OCI-LY7 (cell line): ENCODE data around the gene FRRS1. TPM values are rescaled to one million over a fixed set of nuclear protein-coding genes. Genes with fewer than 3 reads are reported as not detected.

Source experiments
- BruUV-seq: library from RNA; stranded (reverse); fragments of 400-500 nt; replicated peaks from 2 replicates; lab custom pipeline; 2021; lab: Mats Ljungman, UMichigan
- CTCF ChIA-PET: fragments of 300-600 bp; sonication (Branson Sonifier 250); formaldehyde crosslinking; loops from one replicate; lab custom pipeline; 2022; ENCODE audit warnings: antibody characterized with exemption; ENCODE audit not compliant: unreplicated experiment; lab: Charles Lee
- POLR2A ChIA-PET: fragments of 300-600 bp; sonication (Branson Sonifier 250); formaldehyde crosslinking; loops from one replicate; lab custom pipeline; 2022; ENCODE audit warnings: antibody characterized with exemption; lab: Charles Lee
- DNase-seq: peaks from one replicate; pipeline ENCODE4 v3.0.0-alpha.2; 2015; ENCODE audit warnings: low spot score
- H2AFZ ChIP-seq: fragments of 200-600 bp; sonication (generic), shearing (Covaris generic); 2 replicates; pipeline ENCODE4 v1.6.1; 2014; ENCODE audit warnings: mild to moderate bottlenecking, antibody characterized with exemption, low read length, moderate library complexity
- H3K27ac ChIP-seq: fragments of 200-600 bp; sonication (generic); 2 replicates; pipeline ENCODE4 v1.5.1; 2014; ENCODE audit warnings: mixed run types, low read depth, mild to moderate bottlenecking, moderate library complexity, low read length, inconsistent platforms; ENCODE audit not compliant: poor library complexity, severe bottlenecking
- H3K36me3 ChIP-seq: fragments of 200-600 bp; sonication (generic); 2 replicates; pipeline ENCODE4 v1.6.1; 2014; ENCODE audit warnings: mild to moderate bottlenecking, antibody characterized with exemption, low read length, moderate library complexity, mixed read lengths; ENCODE audit not compliant: insufficient read depth
- H3K4me1 ChIP-seq: fragments of 200-600 bp; sonication (generic); 2 replicates; pipeline ENCODE4 v1.5.1; 2014; ENCODE audit warnings: mild to moderate bottlenecking, low read length; ENCODE audit not compliant: insufficient read depth, poor library complexity, severe bottlenecking
- H3K4me2 ChIP-seq: fragments of 200-600 bp; sonication (generic); 2 replicates; pipeline ENCODE4 v1.6.1; 2014; ENCODE audit warnings: mild to moderate bottlenecking, low read length
- H3K4me3 ChIP-seq: fragments of 200-600 bp; sonication (generic); 2 replicates; pipeline ENCODE4 v1.5.1; 2014; ENCODE audit warnings: mild to moderate bottlenecking, low read depth, low read length; ENCODE audit not compliant: poor library complexity, severe bottlenecking
- H3K79me2 ChIP-seq: fragments of 200-600 bp; sonication (generic); 2 replicates; pipeline ENCODE4 v1.6.1; 2016; ENCODE audit warnings: low read depth, mild to moderate bottlenecking, low read length, moderate library complexity, mixed read lengths; ENCODE audit not compliant: insufficient read depth
- H3K9me2 ChIP-seq: fragments of 200-600 bp; sonication (generic); 2 replicates; pipeline ENCODE4 v1.6.1; 2016; ENCODE audit warnings: mild to moderate bottlenecking, low read length, mixed read lengths; ENCODE audit not compliant: insufficient read depth
- H3K9me3 ChIP-seq: fragments of 200-600 bp; sonication (generic); 2 replicates; pipeline ENCODE4 v1.6.1; 2014; ENCODE audit warnings: mild to moderate bottlenecking, mixed run types, low read length, mixed read lengths
- H4K20me1 ChIP-seq: fragments of 200-600 bp; sonication (generic); 2 replicates; pipeline ENCODE4 v1.6.1; 2014; ENCODE audit warnings: mild to moderate bottlenecking, antibody characterized with exemption, low read length, moderate library complexity, mixed read lengths; ENCODE audit not compliant: insufficient read depth
- EZH2phosphoT487 ChIP-seq: fragments of 200-600 bp; sonication (generic); IDR thresholded peaks from 2 replicates; pipeline ENCODE4 v1.6.1; 2018; ENCODE audit warnings: low read depth, borderline replicate concordance, mild to moderate bottlenecking, mixed run types, antibody characterized with exemption, low read length, moderate library complexity, mixed read lengths
- intact Hi-C: fragments of 100-400 bp; cut with micrococcal nuclease; formaldehyde crosslinking; loops from one replicate; pipeline ENCODE4 v1.10.0; 2022; ENCODE audit not compliant: unreplicated experiment
- total RNA-seq, 2 experiments: library from RNA; depleted of rRNA in 1 of 2; stranded (reverse); fragments of >200 nt in 1 of 2; shearing (Covaris generic) in 1 of 2; gene quantifications; 2 replicates each; pipeline ENCODE4 v1.2.3, GENCODE V29; 2014 to 2022
- TF ChIP-seq, protein P1 (sequence below): fragments of 200-600 bp; sonication (generic); conservative IDR thresholded peaks from 2 replicates; pipeline ENCODE4 v1.5.1; 2014; ENCODE audit warnings: mild to moderate bottlenecking, antibody characterized with exemption, low read length, moderate library complexity, mixed read lengths

FRRS1 gene
- total RNA-seq, 2 experiments from 2014 or later: 4.5 to 6.5 TPM

DNA sequence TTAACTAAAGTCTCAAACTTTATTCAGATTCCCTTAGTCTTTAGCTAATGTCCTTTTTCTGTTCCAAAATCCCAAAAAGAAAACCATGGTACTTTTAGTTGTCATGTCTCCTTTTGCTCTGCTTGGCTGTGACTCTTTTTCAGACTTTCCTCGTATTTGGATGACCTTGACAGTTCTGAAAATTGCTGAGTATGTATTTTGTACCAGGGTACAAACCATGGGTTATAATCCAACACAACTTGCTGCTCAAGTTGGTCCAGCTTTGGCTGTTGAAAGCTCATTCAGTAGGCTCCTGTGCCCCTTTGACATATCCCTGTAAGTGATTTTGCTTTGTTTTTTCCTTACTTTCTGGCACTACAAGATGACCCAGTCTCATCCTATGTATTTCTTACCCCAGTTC is 68.9 kb downstream of the FRRS1 start:
- no peaks in the 10 kb centered on the region for H3K36me3 ChIP-seq
- H3K9me2 ChIP-seq: no peaks in the 10 kb centered on the region
- no peaks in the 10 kb centered on the region for H3K79me2 ChIP-seq
- TF ChIP-seq, protein P1, sequence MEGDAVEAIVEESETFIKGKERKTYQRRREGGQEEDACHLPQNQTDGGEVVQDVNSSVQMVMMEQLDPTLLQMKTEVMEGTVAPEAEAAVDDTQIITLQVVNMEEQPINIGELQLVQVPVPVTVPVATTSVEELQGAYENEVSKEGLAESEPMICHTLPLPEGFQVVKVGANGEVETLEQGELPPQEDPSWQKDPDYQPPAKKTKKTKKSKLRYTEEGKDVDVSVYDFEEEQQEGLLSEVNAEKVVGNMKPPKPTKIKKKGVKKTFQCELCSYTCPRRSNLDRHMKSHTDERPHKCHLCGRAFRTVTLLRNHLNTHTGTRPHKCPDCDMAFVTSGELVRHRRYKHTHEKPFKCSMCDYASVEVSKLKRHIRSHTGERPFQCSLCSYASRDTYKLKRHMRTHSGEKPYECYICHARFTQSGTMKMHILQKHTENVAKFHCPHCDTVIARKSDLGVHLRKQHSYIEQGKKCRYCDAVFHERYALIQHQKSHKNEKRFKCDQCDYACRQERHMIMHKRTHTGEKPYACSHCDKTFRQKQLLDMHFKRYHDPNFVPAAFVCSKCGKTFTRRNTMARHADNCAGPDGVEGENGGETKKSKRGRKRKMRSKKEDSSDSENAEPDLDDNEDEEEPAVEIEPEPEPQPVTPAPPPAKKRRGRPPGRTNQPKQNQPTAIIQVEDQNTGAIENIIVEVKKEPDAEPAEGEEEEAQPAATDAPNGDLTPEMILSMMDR: no peak
- no peak for TF ChIP-seq EZH2phosphoT487
- POLR2A ChIA-PET: interaction anchor here (1.9 kb wide), 1 partner anchor 31 kb away, joined by 4 read pairs; no protein-coding TSS in a partner anchor
- H3K4me3 ChIP-seq: no peak overlapping the region
- intact Hi-C loops: no loop called here
- no peak overlapping the region for H3K27ac ChIP-seq
- H4K20me1 ChIP-seq: no peaks in the 10 kb centered on the region
- BruUV-seq: no TSS peak
- no peak overlapping the region for H3K4me2 ChIP-seq
- no peaks in the 10 kb centered on the region for H3K9me3 ChIP-seq
- no peak for DNase-seq
- CTCF ChIA-PET: no interaction called here
- no peak overlapping the region for H2AFZ ChIP-seq
- H3K4me1 ChIP-seq: no peaks in the 10 kb centered on the region

DNA sequence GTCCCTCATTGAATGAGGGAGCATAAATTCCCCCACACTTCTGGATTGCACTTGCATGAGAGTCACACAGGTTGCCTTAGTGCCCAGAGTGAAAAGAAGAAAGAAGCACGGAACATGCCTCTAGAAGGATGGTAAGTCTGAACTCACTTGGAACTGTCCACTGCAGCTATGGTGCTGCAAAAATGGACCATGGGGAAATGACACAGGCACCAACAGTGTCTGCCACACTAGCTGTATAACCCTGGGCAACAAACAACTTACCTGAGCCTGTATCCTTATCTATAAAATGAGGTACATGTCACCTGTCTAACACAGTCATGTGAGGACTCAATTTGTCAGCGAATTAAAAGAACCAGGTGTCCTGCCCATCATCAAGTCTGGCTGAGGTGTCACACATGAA is 69.8 kb downstream of the FRRS1 start:
- ChIA-PET CTCF (no interaction called here), POLR2A (interaction anchor here (0.7 to 1.9 kb wide), 2 partner anchors 30 to 45 kb away, joined by 3 to 4 read pairs; no protein-coding TSS in a partner anchor)
- Histone ChIP-seq H3K9me2 (no peaks in the 10 kb centered on the region), H3K27ac (no peak overlapping the region), H4K20me1 (no peaks in the 10 kb centered on the region), H3K9me3 (no peaks in the 10 kb centered on the region), H3K4me1 (no peaks in the 10 kb centered on the region), H3K4me2 (no peak overlapping the region), H3K36me3 (no peaks in the 10 kb centered on the region), H2AFZ (no peak overlapping the region), H3K4me3 (no peak overlapping the region), H3K79me2 (no peaks in the 10 kb centered on the region)
- intact Hi-C loops: no loop called here
- no peak for DNase-seq
- BruUV-seq: no TSS peak
- TF ChIP-seq, protein P1: no peak
- no peak for TF ChIP-seq EZH2phosphoT487

GRCh38 chr1:99691175-99691574 is 75.3 kb downstream of the FRRS1 start:
- H3K79me2 ChIP-seq: no peaks in the 10 kb centered on the region
- H3K4me2 ChIP-seq: no peak overlapping the region
- POLR2A ChIA-PET: interaction anchor here (0.7 to 1.8 kb wide), 2 partner anchors 10 to 1114 kb away, joined by 3 to 7 read pairs; no protein-coding TSS in a partner anchor
- no peak overlapping the region for H2AFZ ChIP-seq
- H3K36me3 ChIP-seq: no peaks in the 10 kb centered on the region
- H3K4me1 ChIP-seq: no peaks in the 10 kb centered on the region
- intact Hi-C loops: no loop called here
- no peaks in the 10 kb centered on the region for H3K9me3 ChIP-seq
- CTCF ChIA-PET: no interaction called here
- no peaks in the 10 kb centered on the region for H3K9me2 ChIP-seq
- no peaks in the 10 kb centered on the region for H4K20me1 ChIP-seq
- TF ChIP-seq, protein P1: no peak
- no peak for TF ChIP-seq EZH2phosphoT487
- H3K4me3 ChIP-seq: no peak overlapping the region
- BruUV-seq: no TSS peak
- DNase-seq: no peak
- H3K27ac ChIP-seq: no peak overlapping the region
